Measurements from ENCODE around the gene SERPINA5. TPM values are rescaled to one million over a fixed set of nuclear protein-coding genes. Genes with fewer than 3 reads are reported as not detected.

Gene SERPINA5
- 3.1 and 3.5 TPM in 2 replicates for total RNA-seq (ENCODE audit: low replicate concordance)

GRCh38 chr14:94581127-94581999 lies at the start of gene SERPINA5:
TSS of gene SERPINA5 (plus strand) at chr14:94581426. CDS start at chr14:94587363, 5,937 bp downstream.
- Mint-ChIP-seq H3K4me1 (peaks cover 15% of the 10 kb centered on the region), H3K4me3 (no peak within 1 kb of the TSS), H3K27ac (no peak within 1 kb of the TSS), H3K9me3 (no peaks in the 10 kb centered on the region), H3K36me3 (no peaks in the 10 kb centered on the region), H3K27me3 (ENCODE audit: insufficient read depth, low read depth) (peaks cover 8% of the 10 kb centered on the region)
- Histone ChIP-seq H3K4me1 (peaks cover 10% of the 10 kb centered on the region), H3K27ac (no peak within 1 kb of the TSS), H3K9me3 (ENCODE audit: low read depth) (no peaks in the 10 kb centered on the region), H3K4me2 (no peak within 1 kb of the TSS), H4K20me1 (ENCODE audit: low read depth) (no peaks in the 10 kb centered on the region), H3K4me3 (no peak within 1 kb of the TSS), H3K27me3 (no peaks in the 10 kb centered on the region), H2AFZ (replicated peaks) (peak within 1 kb of the TSS; percentile 68), H3K36me3 (no peaks in the 10 kb centered on the region), H3F3A (ENCODE audit: low read depth) (peaks cover 8% of the 10 kb centered on the region), H3K79me2 (ENCODE audit: low read depth) (no peaks in the 10 kb centered on the region), H3K9ac (no peak within 1 kb of the TSS)
- peak; percentile 50 for DNase-seq (ENCODE audit: low spot score)
- TF ChIP-seq EZH2 (IDR thresholded peaks at IDR 0.05) (no peak), CTCF (IDR thresholded peaks at IDR 0.05) (no peak), EZH2phosphoT487 (IDR thresholded peaks at IDR 0.05) (no peak)

- Histone ChIP-seq H3K4me3 (no peak overlapping the region), H2AFZ (replicated peaks) (no peak overlapping the region), H3K27ac (no peak overlapping the region), H3F3A (ENCODE audit: low read depth) (no peaks in the 10 kb centered on the region), H3K36me3 (no peaks in the 10 kb centered on the region), H4K20me1 (ENCODE audit: low read depth) (no peaks in the 10 kb centered on the region), H3K9ac (no peak overlapping the region), H3K4me2 (no peak overlapping the region), H3K9me3 (ENCODE audit: low read depth) (no peaks in the 10 kb centered on the region), H3K4me1 (no peaks in the 10 kb centered on the region), H3K27me3 (no peaks in the 10 kb centered on the region), H3K79me2 (ENCODE audit: low read depth) (no peaks in the 10 kb centered on the region)
- Mint-ChIP-seq H3K4me1 (no peaks in the 10 kb centered on the region), H3K9me3 (peaks cover under 1% of the 10 kb centered on the region), H3K36me3 (no peaks in the 10 kb centered on the region), H3K27me3 (ENCODE audit: insufficient read depth, low read depth) (peaks cover 5% of the 10 kb centered on the region), H3K4me3 (no peak overlapping the region), H3K27ac (no peak overlapping the region)
- DNase-seq (ENCODE audit: low spot score), result no peak
- TF ChIP-seq CTCF (IDR thresholded peaks at IDR 0.05), result no peak
Measured at GRCh38 chr14:94532447-94532846, 48.8 kb upstream of the SERPINA5 start.

GRCh38 chr14:94535506-94535905 lies 45.7 kb upstream of the SERPINA5 start:
- no peaks in the 10 kb centered on the region for H3K79me2 ChIP-seq (ENCODE audit: low read depth)
- no peak overlapping the region for H3K27ac ChIP-seq
- H3K9ac ChIP-seq, result no peak overlapping the region
- no peaks in the 10 kb centered on the region for H3K9me3 ChIP-seq (ENCODE audit: low read depth)
- H3F3A ChIP-seq (ENCODE audit: low read depth), result no peaks in the 10 kb centered on the region
- no peaks in the 10 kb centered on the region for H3K36me3 ChIP-seq
- H3K4me1 ChIP-seq, result no peaks in the 10 kb centered on the region
- H3K9me3 Mint-ChIP-seq, result no peaks in the 10 kb centered on the region
- no peak for DNase-seq (ENCODE audit: low spot score)
- no peak overlapping the region for H3K27ac Mint-ChIP-seq
- H3K4me2 ChIP-seq, result no peak overlapping the region
- H3K4me3 ChIP-seq, result no peak overlapping the region
- H3K36me3 Mint-ChIP-seq, result no peaks in the 10 kb centered on the region
- peaks cover 13% of the 10 kb centered on the region for H3K4me1 Mint-ChIP-seq
- TF ChIP-seq EZH2phosphoT487 (IDR thresholded peaks at IDR 0.05) (no peak), EZH2 (IDR thresholded peaks at IDR 0.05) (no peak), CTCF (IDR thresholded peaks at IDR 0.05) (no peak)
- H4K20me1 ChIP-seq (ENCODE audit: low read depth), result no peaks in the 10 kb centered on the region
- peaks cover 9% of the 10 kb centered on the region for H3K27me3 Mint-ChIP-seq (ENCODE audit: insufficient read depth, low read depth)
- H3K27me3 ChIP-seq, result no peaks in the 10 kb centered on the region
- no peak overlapping the region for H3K4me3 Mint-ChIP-seq
- H2AFZ ChIP-seq (replicated peaks), result no peak overlapping the region
